GM12892 (cell line): ENCODE results near the gene CNPPD1.

Experiments used
- POLR2A ChIP-seq: IDR thresholded peaks from 2 replicates; pipeline ENCODE4 v1.6.1; 2011; ENCODE audit warnings: low read depth, low read length, control low read depth
- POLR2AphosphoS5 ChIP-seq: IDR thresholded peaks from 2 replicates; pipeline ENCODE4 v1.6.1; 2011; ENCODE audit warnings: low read depth, low read length, control low read depth
- TAF1 ChIP-seq: IDR thresholded peaks from 2 replicates; pipeline ENCODE4 v1.6.1; 2011; ENCODE audit warnings: low read depth, mild to moderate bottlenecking, control low read depth, low read length, borderline replicate concordance

- TF ChIP-seq POLR2AphosphoS5 (no peak), POLR2A (no peak), TAF1 (no peak)
Measured at GRCh38 chr2:219205981-219206327, 29.2 kb upstream of the CNPPD1 start.
